Stimulated activated CD4-positive, alpha-beta T cell treated with anti-CD3 and anti-CD28 coated beads, Interleukin-12 subunit alpha, Interleukin-12 subunit beta, amount 100 ng/mL, for 48 hours (primary cell): Measurements from ENCODE around the gene GGTA1.

Experiments
- DNase-seq, 3 donors: peaks; one replicate each; pipeline ENCODE4 v3.0.0-alpha.2; 2020; ENCODE audit warnings: low read depth in 2 of 3, low spot score in 1 of 3

GGTA1 gene

GRCh38 chr9:121500165-121500478 is 478 bp upstream of the GGTA1 start:
- DNase-seq = no peak

DNA sequence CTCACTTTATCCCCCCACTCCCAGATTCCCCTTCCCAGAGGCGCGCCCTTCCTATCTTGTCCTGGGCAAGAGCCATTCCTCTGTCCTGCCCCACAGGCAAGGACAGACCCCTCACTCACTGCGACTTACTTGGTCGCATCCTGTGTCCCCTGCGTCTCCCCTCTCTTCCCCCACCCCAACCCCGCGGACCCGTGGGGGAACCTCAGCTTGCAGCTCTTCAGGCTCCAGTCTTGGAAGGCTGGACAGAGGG is 542 bp downstream of the GGTA1 start:
- DNase-seq = no peak

- no peak for DNase-seq
These were observed 1.0 kb downstream of the GGTA1 start for GRCh38 chr9:121498487-121499176.

DNA sequence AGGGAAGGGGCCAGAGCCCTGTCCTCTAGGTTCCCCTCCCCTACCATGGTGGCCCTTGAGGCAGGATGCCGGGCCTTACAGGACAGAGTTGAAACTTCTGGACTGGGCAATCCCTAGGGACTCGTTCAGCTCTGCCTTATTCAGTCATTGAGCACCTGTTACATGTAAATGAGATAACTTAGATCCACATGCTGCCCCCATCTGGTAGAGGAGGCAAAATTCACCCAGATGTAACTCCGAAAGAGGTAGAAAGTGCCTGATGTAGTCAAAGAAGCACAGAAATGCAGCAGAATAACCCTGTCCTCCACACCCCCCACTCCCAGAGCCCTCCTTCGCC is 1.5 kb downstream of the GGTA1 start:
- peak in 2 of 3 donors; percentile 16 to 64 for DNase-seq

DNA sequence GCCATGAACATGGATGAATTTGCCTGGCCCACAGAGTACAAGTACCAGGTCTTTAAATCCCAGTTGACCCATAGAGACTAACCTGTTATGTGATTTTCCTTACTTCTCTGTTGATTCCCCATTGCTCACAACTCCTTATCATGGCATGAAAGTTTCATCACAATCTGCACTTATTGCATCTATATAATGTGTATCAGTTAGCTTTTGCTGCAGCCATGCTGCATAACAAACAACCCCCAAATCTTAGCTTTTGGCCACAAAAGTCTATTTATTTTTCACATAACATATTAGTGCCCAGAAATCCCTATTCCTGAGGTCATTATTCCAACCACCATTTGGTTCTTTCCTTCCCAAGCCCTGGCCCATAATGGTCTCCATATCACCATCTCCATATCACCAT is 3.7 kb downstream of the GGTA1 start:
- DNase-seq = no peak

- DNase-seq = no peak
These were observed 5.5 kb downstream of the GGTA1 start for GRCh38 chr9:121494192-121494591.

DNA sequence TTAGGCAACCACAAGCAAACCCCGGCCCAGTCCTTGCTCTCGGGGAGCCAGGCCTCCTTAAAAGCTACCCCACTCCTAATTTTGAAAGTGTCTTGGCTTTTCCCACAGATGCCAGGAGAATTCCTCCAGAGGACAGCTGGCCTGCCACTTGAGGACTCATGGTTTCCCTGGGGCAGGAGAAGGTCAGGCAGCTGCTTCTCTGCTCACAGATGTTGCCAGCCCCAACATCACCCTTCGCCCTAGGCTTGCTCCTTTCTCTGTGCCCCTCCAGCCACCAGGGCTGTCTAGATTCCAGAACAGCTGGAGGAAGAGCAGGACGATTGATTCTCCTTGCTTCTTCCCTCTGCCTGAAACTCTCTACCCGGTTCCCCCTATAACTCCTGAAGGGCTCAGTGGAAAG is 8.5 kb downstream of the GGTA1 start:
- DNase-seq = no peak

GRCh38 chr9:121489344-121489743 is 10.3 kb downstream of the GGTA1 start:
- DNase-seq = no peak

- no peak for DNase-seq
These were observed 13.6 kb downstream of the GGTA1 start for GRCh38 chr9:121486043-121486442.

DNA sequence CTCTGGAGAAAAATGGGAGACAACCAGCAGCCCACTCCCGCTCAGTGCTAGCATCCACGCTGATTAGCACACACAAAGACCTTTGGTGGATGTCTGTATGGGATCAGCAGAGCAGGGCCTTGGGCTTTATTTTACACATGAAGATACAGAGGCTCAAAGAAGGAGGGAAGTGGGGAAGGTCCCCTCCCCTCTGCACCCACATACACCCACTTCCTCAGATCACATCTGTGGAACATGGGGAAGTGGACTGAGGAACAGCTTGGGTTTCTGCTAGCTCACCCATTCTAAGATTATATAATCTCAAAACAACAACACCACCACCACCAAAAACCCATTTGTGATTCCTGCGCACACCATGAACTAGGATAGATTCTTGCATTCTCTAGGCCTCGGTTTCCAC is 14.0 kb downstream of the GGTA1 start:
- DNase-seq = no peak

DNA sequence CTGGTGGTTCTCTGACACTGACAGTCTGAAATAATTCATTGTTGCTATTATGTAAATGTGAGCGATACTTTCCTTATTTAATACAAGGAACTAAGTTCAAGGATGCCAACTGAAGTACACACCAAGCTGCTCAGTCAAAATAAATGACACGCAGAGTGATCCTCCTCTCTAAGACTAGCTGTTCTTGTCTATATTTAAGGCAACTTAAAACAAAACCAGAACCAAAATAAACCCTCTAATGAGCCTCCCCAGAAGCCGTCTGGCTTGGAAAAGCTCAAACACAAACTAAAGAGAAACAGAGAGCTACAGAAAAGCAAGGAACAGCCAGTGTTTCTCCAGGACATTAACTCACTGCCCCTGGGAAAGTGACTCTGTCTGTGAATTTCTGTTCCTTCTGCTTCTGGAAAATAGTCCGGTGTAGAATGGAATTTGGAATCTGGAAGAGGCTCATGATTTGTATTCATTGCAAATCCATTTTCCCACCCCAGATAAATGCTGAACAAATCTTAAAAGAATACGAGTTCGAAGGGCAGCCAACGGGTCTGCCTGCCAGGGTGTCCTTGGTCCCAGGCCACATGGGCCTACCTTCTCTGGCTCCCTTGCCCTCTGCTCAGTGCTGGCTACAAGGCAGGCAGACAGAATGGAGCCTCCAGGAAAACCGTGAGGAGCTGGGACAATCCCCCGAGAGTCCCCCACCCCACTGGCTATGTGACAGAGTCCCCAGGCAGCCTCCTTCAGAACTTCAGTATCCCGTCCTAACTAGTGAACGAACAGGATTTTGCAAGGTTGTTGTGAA is 14.8 kb downstream of the GGTA1 start:
- no peak for DNase-seq

DNA sequence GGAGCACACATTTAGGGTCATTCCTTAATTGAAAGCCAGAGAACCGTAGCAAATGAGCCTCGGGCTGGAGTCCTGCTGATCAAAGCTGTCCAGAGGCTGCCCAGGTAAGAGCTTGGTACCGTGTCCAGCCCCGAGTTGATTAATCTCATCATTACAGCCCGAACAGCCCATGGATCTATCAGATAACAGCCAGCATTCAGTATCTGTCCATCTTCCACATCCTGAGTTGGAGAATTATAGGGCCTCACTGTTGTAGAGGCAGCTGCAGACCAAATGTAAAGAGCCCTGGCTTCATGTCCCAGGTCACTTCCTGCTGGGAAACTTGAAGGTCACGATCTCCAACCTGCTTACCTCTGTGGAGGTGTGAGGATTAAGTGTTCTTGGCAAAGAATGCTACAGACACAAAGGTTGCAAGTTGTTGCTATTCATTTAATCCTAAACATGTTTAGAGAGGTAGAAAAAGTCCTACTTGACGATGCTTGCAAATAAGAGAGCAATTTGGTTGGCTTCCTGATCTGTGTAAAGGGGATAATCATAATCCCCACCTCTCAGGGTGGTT is 16.1 kb downstream of the GGTA1 start:
- no peak for DNase-seq

DNA sequence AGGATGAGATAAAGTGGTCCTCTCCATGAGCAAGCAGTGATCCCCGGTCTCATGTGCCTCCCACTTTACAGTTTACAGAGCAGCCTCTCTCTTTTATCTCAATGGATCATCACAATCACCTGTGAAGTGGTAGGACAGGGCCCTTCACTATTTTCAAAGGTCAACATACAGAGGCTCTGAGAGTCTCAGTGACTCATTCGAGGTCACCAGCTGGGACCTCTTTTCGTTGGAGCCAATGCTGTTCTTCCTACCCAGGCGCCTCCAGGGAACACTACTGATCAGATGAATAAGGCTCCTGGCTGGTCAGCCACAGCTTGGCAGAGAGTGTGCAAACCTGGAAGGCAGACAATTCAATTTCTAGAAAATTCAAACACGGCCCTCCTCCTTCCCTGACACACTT is 16.6 kb downstream of the GGTA1 start:
- no peak for DNase-seq

GRCh38 chr9:121478816-121479676 is 20.6 kb downstream of the GGTA1 start:
- no peak for DNase-seq

DNA sequence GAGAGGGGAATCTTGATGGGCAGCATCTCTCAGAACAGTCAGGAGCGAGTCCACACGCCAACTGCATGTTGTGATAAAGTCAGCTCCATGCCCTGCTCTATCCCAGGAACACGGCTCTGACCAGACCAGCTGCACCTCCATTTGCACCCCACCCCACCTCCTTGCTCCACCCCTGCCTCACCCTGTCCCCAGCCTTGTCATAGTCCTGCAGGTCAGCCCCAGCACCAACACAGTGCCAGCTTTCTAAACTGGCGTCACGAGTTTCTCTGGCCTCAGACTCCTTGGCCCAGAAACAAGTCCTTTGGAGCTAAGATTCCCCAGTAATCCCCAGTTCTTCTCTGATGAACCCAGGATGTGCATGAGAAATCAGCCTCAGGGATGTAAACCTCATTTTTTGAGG is 23.5 kb downstream of the GGTA1 start:
- DNase-seq = no peak

DNA sequence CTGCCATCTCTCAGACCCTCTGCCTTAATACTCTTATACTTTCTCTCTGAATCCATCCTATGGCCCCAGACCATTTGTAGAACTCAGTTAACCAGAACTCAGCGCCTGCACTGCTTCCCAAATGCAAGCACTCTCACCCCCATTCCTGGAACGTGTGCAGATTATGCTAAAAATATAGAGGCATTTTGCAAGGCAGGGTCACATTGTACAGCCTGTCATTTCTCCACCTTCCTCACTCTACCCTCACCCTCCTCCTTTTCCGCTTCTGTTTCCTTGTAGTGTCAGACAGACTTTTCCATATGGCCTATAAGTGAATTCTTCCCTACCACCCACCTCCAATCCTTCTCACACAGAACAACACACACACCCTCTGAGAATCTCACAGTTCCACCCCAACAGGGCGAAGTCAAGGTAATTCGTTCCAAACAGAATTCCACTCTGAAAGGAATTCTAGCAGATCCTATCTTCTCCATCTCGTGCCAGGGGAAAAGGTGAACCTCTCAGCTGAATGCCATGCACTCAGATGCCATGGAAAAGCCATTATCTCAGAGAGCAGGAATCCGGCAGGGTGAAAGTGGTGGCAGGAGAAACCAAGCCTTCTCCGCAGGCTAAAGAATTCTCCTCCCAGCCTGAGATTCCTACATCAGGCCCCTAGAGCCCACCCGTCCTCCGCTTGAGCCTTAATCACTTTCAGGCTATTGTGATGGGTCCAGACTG is 25.3 kb downstream of the GGTA1 start:
- no peak for DNase-seq

- DNase-seq = no peak
These were observed 26.4 kb downstream of the GGTA1 start for GRCh38 chr9:121473229-121473628.

- DNase-seq = no peak
These were observed 27.2 kb downstream of the GGTA1 start for GRCh38 chr9:121472446-121472845.

DNA sequence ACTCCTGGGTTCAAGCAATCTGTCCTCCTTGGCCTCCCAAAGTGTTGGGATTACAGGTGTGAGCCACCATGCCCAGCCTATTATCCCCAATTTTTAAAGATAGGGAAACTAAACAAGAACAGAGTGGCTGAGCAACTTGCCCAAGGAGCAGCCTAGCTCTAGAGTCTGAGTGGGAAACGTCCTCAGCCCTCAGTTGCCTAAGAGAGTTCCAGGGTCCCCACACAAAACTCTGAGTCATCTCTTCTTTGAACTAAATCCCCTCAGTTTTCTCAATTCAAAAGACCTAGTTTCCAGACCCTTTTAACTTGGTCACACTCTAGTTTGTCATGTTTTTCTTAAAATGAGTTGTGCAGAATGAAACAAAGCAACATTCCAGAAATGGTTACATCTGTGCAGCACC is 33.5 kb downstream of the GGTA1 start:
- no peak for DNase-seq

DNA sequence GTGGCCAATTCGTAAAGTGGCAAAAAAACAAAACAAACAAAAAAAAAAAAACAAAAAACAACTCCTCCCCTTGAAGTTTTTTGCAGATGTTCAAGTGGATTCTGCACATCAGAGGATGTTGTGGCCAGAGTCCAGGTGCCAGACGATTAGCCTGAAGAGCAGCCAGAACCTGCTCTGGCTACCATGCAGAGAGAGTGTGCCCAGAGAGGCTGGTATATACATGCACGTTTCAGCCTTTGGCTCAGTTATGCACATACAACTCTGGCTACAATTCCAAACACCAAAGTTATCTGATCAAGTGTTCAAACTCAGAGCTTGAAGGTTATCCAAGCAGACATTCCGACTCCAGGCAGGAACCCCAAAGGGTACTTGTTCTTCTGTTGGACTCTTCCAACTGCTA is 34.7 kb downstream of the GGTA1 start:
- DNase-seq = no peak

- peak in 1 of 3 donors; percentile 17 for DNase-seq
These were observed 36.4 kb downstream of the GGTA1 start for GRCh38 chr9:121463026-121463807.
